GM18861 (cell line): ENCODE measurements around the gene UCHL5.

ENCODE experiments used
- ATAC-seq: cut with Tn5 transposase; IDR thresholded peaks from one replicate; pipeline ENCODE4 v1.9.1; 2021; ENCODE audit not compliant: unreplicated experiment

Gene UCHL5

GRCh38 chr1:192967901-192968300 is 91.3 kb downstream of the UCHL5 start:
- no peak for ATAC-seq

DNA sequence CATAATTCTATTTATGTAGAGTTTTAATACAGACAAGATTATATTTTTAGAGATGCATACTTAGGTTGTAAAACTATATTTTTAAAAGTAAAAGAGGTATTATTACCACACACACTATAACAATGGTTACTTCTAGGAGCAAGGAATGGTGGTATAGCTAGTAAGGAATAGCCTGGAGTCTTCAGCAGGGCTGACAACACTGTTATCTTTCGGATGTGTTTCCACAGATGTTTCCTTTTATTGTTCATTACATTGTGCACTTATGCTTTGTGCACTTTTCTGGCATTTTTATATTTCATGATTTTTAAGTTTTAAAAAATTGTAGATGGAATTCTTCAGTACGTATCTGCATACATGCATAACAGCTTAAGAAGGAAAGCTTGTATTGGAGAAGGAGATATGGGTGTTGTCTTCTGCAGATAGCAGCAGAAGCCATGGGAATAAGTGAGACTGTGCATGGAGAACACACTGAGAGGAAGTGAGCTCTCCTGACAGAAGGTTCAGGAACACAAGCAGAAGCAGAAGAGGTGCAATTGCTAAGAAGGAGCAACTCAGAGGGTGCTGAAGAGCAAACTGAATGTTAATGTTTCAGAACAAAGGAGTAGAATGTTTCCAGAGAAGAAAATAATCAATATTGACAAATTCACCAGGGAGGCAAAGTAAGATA is 91.8 kb downstream of the UCHL5 start:
- no peak for ATAC-seq

GRCh38 chr1:192966073-192966472 is 93.1 kb downstream of the UCHL5 start:
- no peak for ATAC-seq

DNA sequence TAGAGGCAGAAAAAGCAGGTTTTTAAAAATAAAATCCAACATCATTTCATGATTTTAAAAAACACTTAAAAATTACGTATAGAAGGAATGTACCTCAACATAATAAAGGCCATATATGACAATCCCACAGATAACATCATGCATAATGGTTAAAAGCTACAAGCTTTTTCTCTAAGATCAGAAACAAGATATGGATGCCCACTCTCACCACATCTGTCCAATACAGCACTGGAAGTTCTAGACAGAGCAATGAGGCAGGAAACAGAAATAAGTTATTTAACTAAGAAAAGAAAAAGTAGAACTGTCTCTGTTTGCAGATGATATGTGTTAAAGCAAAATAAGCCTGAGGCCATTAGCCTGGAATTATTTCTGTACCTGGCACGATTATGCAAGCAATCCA is 96.3 kb downstream of the UCHL5 start:
- ATAC-seq, result no peak
